NCI-H460 (cell line): Measurements from ENCODE around the gene IFNL3. TPM values are rescaled to one million over a fixed set of nuclear protein-coding genes. Genes with fewer than 3 reads are reported as not detected.

Source experiments
- DNase-seq: peaks from one replicate; pipeline ENCODE4 v3.0.0-alpha.2; 2016; ENCODE audit warnings: low read depth; ENCODE audit errors: extremely low read depth
- total RNA-seq: library from RNA; depleted of rRNA; stranded (reverse); fragments of >200 nt; shearing (Covaris generic); gene quantifications from 2 replicates; pipeline ENCODE4 v1.2.3, GENCODE V29; 2014; rRNA removed

IFNL3 gene
- total RNA-seq, 1 experiment from 2014 or later = not detected

- DNase-seq = no peak
Observed at GRCh38 chr19:39194832-39195542, 49.8 kb downstream of the IFNL3 start.

- no peak for DNase-seq
Observed at GRCh38 chr19:39193803-39194202, 51.0 kb downstream of the IFNL3 start.

Other genes starting within 250 kb of the IFNL3 start
- gene FBXO27, start 212.5 kb downstream of the IFNL3 start, total RNA-seq = 0.52 and 0.59 TPM in 2 replicates
- 0.12 and 0.32 TPM in 2 replicates for gene ACP7, start 160.6 kb downstream of the IFNL3 start, total RNA-seq
- gene PAK4, start 119.2 kb downstream of the IFNL3 start, total RNA-seq = 4.4 and 7.2 TPM in 2 replicates
- 0.05 TPM in 1 of 2 replicates, not detected in the other for gene NCCRP1, start 48.0 kb downstream of the IFNL3 start, total RNA-seq
- gene SYCN, start 40.7 kb downstream of the IFNL3 start, total RNA-seq = not detected in 2 replicates
- gene IFNL4, start 3.9 kb upstream of the IFNL3 start, total RNA-seq = not detected in 2 replicates
- gene IFNL2, start 23.4 kb upstream of the IFNL3 start, total RNA-seq = not detected in 2 replicates
- gene IFNL1, start 51.4 kb upstream of the IFNL3 start, total RNA-seq = not detected in 2 replicates
- gene LRFN1, start 75.9 kb upstream of the IFNL3 start, total RNA-seq = 0.66 and 0.79 TPM in 2 replicates
- not detected in 2 replicates for gene GMFG, start 91.0 kb upstream of the IFNL3 start, total RNA-seq
- 57.7 and 57.8 TPM in 2 replicates for gene SAMD4B, start 97.4 kb upstream of the IFNL3 start, total RNA-seq
- gene PAF1, start 146.1 kb upstream of the IFNL3 start, total RNA-seq = 21.1 and 27.7 TPM in 2 replicates
- gene MED29, start 146.4 kb upstream of the IFNL3 start, total RNA-seq = 20.8 and 22.5 TPM in 2 replicates
- gene ZFP36, start 161.8 kb upstream of the IFNL3 start, total RNA-seq = 15.1 and 24.6 TPM in 2 replicates
- 16.7 and 18.0 TPM in 2 replicates for gene PLEKHG2, start 167.7 kb upstream of the IFNL3 start, total RNA-seq
- 541 and 944 TPM in 2 replicates for gene RPS16, start 190.9 kb upstream of the IFNL3 start, total RNA-seq
- gene SUPT5H, start 200.6 kb upstream of the IFNL3 start, total RNA-seq = 42.3 and 48.4 TPM in 2 replicates
- gene TIMM50, start 235.8 kb upstream of the IFNL3 start, total RNA-seq = 75.6 and 81.7 TPM in 2 replicates